ENCODE results near the gene GSTA3. TPM values are rescaled to one million over a fixed set of nuclear protein-coding genes. Genes with fewer than 3 reads are reported as not detected.

Gene GSTA3
- polyA plus RNA-seq (2013, experiment 1 of 2) = not detected
- not detected for polyA plus RNA-seq (2013, experiment 2 of 2)

DNA sequence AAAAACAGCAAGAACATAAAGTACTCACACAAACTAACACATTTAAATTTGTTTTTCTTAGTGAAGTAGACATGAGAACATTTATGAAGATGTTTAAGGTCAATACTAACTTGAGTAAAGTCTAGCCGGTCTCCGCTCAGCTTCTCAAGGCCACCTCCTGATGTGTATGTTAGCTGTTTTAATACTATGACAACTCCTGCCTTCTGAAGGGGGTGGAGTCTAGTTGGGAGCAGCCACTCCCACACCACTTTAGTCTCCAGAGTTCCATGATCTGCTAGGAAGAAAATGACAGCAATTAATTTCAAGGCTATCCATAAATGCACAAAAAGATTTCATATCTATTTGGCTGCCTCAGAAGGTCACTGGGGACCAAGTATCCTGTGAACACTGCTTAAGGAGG is at the start of gene GSTA3:
GSTA3 (minus strand) TSS at position 168 of the 400 bp plus-strand sequence. CDS start 3,864 bp downstream, outside the sequence.
- Histone ChIP-seq H3K9me3 (replicated peaks in 1 of 2; ENCODE audit: control insufficient read depth in 2 of 2, insufficient read depth in 1 of 2, low read depth in 1 of 2, low read length in 2 of 2) (no peaks in the 10 kb centered on the region), H2BK5ac (ENCODE audit: low read length) (no peak within 1 kb of the TSS), H2BK15ac (ENCODE audit: low read length) (no peak within 1 kb of the TSS), H2BK12ac (ENCODE audit: low read length) (no peak within 1 kb of the TSS), H4K91ac (ENCODE audit: low read depth, low read length, poor library complexity) (no peak within 1 kb of the TSS), H2AFZ (ENCODE audit: low read length) (no peak within 1 kb of the TSS), H2AK5ac (ENCODE audit: low read depth, low read length) (no peak within 1 kb of the TSS), H3K18ac (ENCODE audit: low read length) (no peak within 1 kb of the TSS), H3K4ac (ENCODE audit: low read length) (no peak within 1 kb of the TSS), H3K9ac (ENCODE audit: low read depth, low read length, poor library complexity) (no peak within 1 kb of the TSS), H2BK120ac (ENCODE audit: low read depth, low read length) (no peak within 1 kb of the TSS), H3K36me3 (replicated peaks in 1 of 2; ENCODE audit: control insufficient read depth in 2 of 2, insufficient read depth in 2 of 2, low read length in 2 of 2) (no peaks in the 10 kb centered on the region), H3K79me1 (ENCODE audit: low read depth, low read length) (no peaks in the 10 kb centered on the region), H3K4me3 (ENCODE audit: low read length in 2 of 2) (no peak within 1 kb of the TSS), H3K23ac (ENCODE audit: low read depth, low read length, poor library complexity) (no peak within 1 kb of the TSS), H3K27ac (replicated peaks; ENCODE audit: low read length) (no peak within 1 kb of the TSS), H3K27me3 (ENCODE audit: control insufficient read depth in 3 of 3, insufficient read depth in 3 of 3, low read depth in 1 of 3, low read length in 3 of 3) (peaks cover 0 to 1% (median 0%) of the 10 kb centered on the region in 3 experiments), H3K4me2 (ENCODE audit: insufficient read depth, low read length, poor library complexity, severe bottlenecking) (no peak within 1 kb of the TSS), H4K8ac (ENCODE audit: low read depth, low read length) (no peak within 1 kb of the TSS), H3K4me1 (ENCODE audit: control insufficient read depth in 2 of 2, insufficient read depth in 1 of 2, low read depth in 1 of 2, low read length in 2 of 2) (peaks cover 0 to 2% of the 10 kb centered on the region in 2 donors), H3K14ac (ENCODE audit: low read length) (no peak within 1 kb of the TSS)
- WGBS, 2 donors (ENCODE audit: extremely low coverage in 2 of 2, insufficient read length in 2 of 2, insufficient replicate concordance in 1 of 2) = no CpG with 5 or more reads among the region's 2 CpGs
- DNase-seq (ENCODE audit: low spot score) = no peak

DNA sequence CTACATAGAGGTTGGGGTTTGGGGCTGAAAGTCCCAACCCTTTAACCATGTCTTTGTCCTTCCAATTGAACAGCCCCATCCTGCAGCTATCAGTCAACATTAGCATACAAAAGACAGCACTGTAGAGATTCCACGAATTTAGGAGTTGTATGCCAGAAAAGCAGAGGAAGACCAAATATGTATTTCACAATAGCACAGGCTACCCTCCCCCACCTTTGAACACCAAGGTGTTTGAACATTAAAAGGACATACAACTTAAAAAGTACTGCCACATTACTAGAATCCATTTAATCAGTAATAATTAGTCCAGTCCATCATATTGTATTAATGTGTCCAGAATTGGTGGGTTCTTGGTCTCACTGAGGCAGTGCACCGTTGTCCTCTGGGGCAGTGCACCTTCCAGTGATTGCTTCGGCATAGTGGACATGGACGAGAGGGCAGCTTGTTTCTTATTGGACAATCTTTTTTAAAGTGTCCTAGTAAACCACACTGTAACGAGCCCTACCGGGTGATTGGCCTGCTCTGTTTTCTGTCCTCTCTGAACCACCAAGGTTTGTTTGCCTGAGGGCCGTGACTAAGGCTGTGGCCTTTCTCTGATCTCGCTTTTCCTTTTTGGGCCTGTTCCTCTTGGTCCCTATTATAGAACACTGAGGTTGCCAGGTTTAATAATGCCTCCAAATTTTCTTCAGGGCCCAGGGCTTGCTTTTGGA is 49.2 kb upstream of the GSTA3 start:
- H3K9me3 ChIP-seq (replicated peaks in 1 of 2; ENCODE audit: control insufficient read depth in 2 of 2, insufficient read depth in 1 of 2, low read depth in 1 of 2, low read length in 2 of 2) = peaks cover 0 to 6% of the 10 kb centered on the region in 2 donors
- no peak overlapping the region for H3K4me2 ChIP-seq (ENCODE audit: insufficient read depth, low read length, poor library complexity, severe bottlenecking)
- H2BK12ac ChIP-seq (ENCODE audit: low read length) = no peak overlapping the region
- H3K14ac ChIP-seq (ENCODE audit: low read length) = no peak overlapping the region
- peaks cover 0 to 12% (median 0%) of the 10 kb centered on the region in 3 experiments for H3K27me3 ChIP-seq (ENCODE audit: control insufficient read depth in 3 of 3, insufficient read depth in 3 of 3, low read depth in 1 of 3, low read length in 3 of 3)
- no peak overlapping the region for H3K4me3 ChIP-seq (ENCODE audit: low read length in 2 of 2)
- H3K9ac ChIP-seq (ENCODE audit: low read depth, low read length, poor library complexity) = no peak overlapping the region
- no peak overlapping the region for H3K23ac ChIP-seq (ENCODE audit: low read depth, low read length, poor library complexity)
- H3K36me3 ChIP-seq (replicated peaks in 1 of 2; ENCODE audit: control insufficient read depth in 2 of 2, insufficient read depth in 2 of 2, low read length in 2 of 2) = no peaks in the 10 kb centered on the region
- no peak overlapping the region for H2AK5ac ChIP-seq (ENCODE audit: low read depth, low read length)
- H2AFZ ChIP-seq (ENCODE audit: low read length) = no peak overlapping the region
- H4K8ac ChIP-seq (ENCODE audit: low read depth, low read length) = no peak overlapping the region
- H2BK15ac ChIP-seq (ENCODE audit: low read length) = no peak overlapping the region
- H2BK5ac ChIP-seq (ENCODE audit: low read length) = no peak overlapping the region
- no peak for DNase-seq (ENCODE audit: low spot score)
- no peaks in the 10 kb centered on the region for H3K79me1 ChIP-seq (ENCODE audit: low read depth, low read length)
- no peak overlapping the region for H4K91ac ChIP-seq (ENCODE audit: low read depth, low read length, poor library complexity)
- no peak overlapping the region for H3K18ac ChIP-seq (ENCODE audit: low read length)
- WGBS, 2 donors (ENCODE audit: extremely low coverage in 2 of 2, insufficient read length in 2 of 2, insufficient replicate concordance in 1 of 2) = no CpG with 5 or more reads among the region's 8 CpGs
- no peak overlapping the region for H2BK120ac ChIP-seq (ENCODE audit: low read depth, low read length)
- H3K27ac ChIP-seq (replicated peaks; ENCODE audit: low read length) = no peak overlapping the region
- no peak overlapping the region for H3K4ac ChIP-seq (ENCODE audit: low read length)
- no peaks in the 10 kb centered on the region for H3K4me1 ChIP-seq (ENCODE audit: control insufficient read depth in 2 of 2, insufficient read depth in 1 of 2, low read depth in 1 of 2, low read length in 2 of 2)

- H3K4me2 ChIP-seq (ENCODE audit: insufficient read depth, low read length, poor library complexity, severe bottlenecking) = no peak overlapping the region
- WGBS, 2 donors (ENCODE audit: extremely low coverage in 2 of 2, insufficient read length in 2 of 2, insufficient replicate concordance in 1 of 2) = no CpG with 5 or more reads among the region's 7 CpGs
Measured at GRCh38 chr6:52955871-52956270, 46.4 kb upstream of the GSTA3 start.

DNA sequence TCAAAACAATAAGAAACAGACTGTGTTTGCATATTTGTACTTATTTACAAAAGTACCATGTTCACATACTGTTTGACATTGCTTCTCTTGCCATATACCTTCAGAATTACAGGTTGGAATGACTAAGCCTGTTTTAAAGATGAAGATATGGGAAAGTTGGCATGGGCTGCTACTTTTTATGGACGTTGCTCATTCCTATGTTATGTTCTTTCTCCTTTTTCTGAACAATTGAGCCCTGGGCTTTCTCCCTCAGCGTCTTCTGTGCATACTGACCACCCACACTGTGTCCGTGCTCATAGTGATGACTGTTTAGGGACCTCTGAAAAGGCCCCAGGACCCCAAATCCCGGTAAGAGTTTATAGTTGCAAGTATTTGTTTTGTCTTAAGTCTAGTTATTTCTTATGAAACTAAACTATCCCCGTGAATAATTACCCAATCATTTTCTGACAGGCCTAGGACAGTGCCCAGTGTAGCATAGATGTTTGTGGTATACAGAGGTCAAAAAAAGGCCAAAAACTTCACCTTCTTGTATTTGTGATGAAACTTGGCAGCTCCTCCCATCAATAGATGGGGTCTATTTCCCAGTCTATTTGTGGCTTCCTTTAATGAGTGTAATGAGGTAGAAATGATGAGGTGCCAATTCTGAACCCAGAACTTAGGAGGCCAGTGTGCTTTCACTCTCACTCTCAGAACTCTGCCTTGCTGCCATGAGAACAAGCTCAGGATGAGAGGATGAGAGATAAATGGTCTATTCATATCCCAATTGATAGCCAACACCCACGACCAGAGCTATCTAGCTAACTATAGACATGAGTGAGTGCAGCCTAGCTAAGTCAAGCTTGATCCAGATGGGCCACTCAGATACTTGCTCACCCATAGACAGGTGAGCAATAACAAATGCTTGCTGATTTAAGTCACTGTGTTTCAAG is 44.7 kb upstream of the GSTA3 start:
- Histone ChIP-seq H3K79me1 (ENCODE audit: low read depth, low read length) (no peaks in the 10 kb centered on the region), H3K9ac (ENCODE audit: low read depth, low read length, poor library complexity) (no peak overlapping the region), H2BK5ac (ENCODE audit: low read length) (no peak overlapping the region), H3K4me1 (ENCODE audit: control insufficient read depth in 2 of 2, insufficient read depth in 1 of 2, low read depth in 1 of 2, low read length in 2 of 2) (no peaks in the 10 kb centered on the region), H3K14ac (ENCODE audit: low read length) (no peak overlapping the region), H2BK120ac (ENCODE audit: low read depth, low read length) (no peak overlapping the region), H2AK5ac (ENCODE audit: low read depth, low read length) (no peak overlapping the region), H2BK15ac (ENCODE audit: low read length) (no peak overlapping the region), H2BK12ac (ENCODE audit: low read length) (no peak overlapping the region), H3K27me3 (ENCODE audit: control insufficient read depth in 3 of 3, insufficient read depth in 3 of 3, low read depth in 1 of 3, low read length in 3 of 3) (peaks cover 0 to 14% (median 0%) of the 10 kb centered on the region in 3 experiments), H3K9me3 (replicated peaks in 1 of 2; ENCODE audit: control insufficient read depth in 2 of 2, insufficient read depth in 1 of 2, low read depth in 1 of 2, low read length in 2 of 2) (no peaks in the 10 kb centered on the region), H3K23ac (ENCODE audit: low read depth, low read length, poor library complexity) (no peak overlapping the region), H3K27ac (replicated peaks; ENCODE audit: low read length) (no peak overlapping the region), H3K18ac (ENCODE audit: low read length) (no peak overlapping the region), H4K91ac (ENCODE audit: low read depth, low read length, poor library complexity) (no peak overlapping the region), H3K4me3 (ENCODE audit: low read length in 2 of 2) (no peak overlapping the region), H3K36me3 (replicated peaks in 1 of 2; ENCODE audit: control insufficient read depth in 2 of 2, insufficient read depth in 2 of 2, low read length in 2 of 2) (no peaks in the 10 kb centered on the region), H2AFZ (ENCODE audit: low read length) (no peak overlapping the region), H3K4ac (ENCODE audit: low read length) (no peak overlapping the region), H4K8ac (ENCODE audit: low read depth, low read length) (no peak overlapping the region), H3K4me2 (ENCODE audit: insufficient read depth, low read length, poor library complexity, severe bottlenecking) (no peak overlapping the region)
- no CpG with 5 or more reads among the region's 6 CpGs for WGBS, 2 donors (ENCODE audit: extremely low coverage in 2 of 2, insufficient read length in 2 of 2, insufficient replicate concordance in 1 of 2)
- DNase-seq (ENCODE audit: low spot score) = no peak

More at GRCh38 chr6:52955871-52956270, 46.4 kb upstream of the GSTA3 start:
- Histone ChIP-seq H3K4me1 (ENCODE audit: control insufficient read depth in 2 of 2, insufficient read depth in 1 of 2, low read depth in 1 of 2, low read length in 2 of 2) (no peaks in the 10 kb centered on the region), H4K8ac (ENCODE audit: low read depth, low read length) (no peak overlapping the region), H2BK120ac (ENCODE audit: low read depth, low read length) (no peak overlapping the region), H2BK15ac (ENCODE audit: low read length) (no peak overlapping the region), H2BK5ac (ENCODE audit: low read length) (no peak overlapping the region), H3K4ac (ENCODE audit: low read length) (no peak overlapping the region), H3K23ac (ENCODE audit: low read depth, low read length, poor library complexity) (no peak overlapping the region), H3K27ac (replicated peaks; ENCODE audit: low read length) (no peak overlapping the region), H3K14ac (ENCODE audit: low read length) (no peak overlapping the region), H3K4me3 (ENCODE audit: low read length in 2 of 2) (no peak overlapping the region), H3K36me3 (replicated peaks in 1 of 2; ENCODE audit: control insufficient read depth in 2 of 2, insufficient read depth in 2 of 2, low read length in 2 of 2) (no peaks in the 10 kb centered on the region), H2AK5ac (ENCODE audit: low read depth, low read length) (no peak overlapping the region), H3K79me1 (ENCODE audit: low read depth, low read length) (no peaks in the 10 kb centered on the region), H3K27me3 (ENCODE audit: control insufficient read depth in 3 of 3, insufficient read depth in 3 of 3, low read depth in 1 of 3, low read length in 3 of 3) (peaks cover 0 to 12% (median 0%) of the 10 kb centered on the region in 3 experiments), H3K18ac (ENCODE audit: low read length) (no peak overlapping the region), H3K9me3 (replicated peaks in 1 of 2; ENCODE audit: control insufficient read depth in 2 of 2, insufficient read depth in 1 of 2, low read depth in 1 of 2, low read length in 2 of 2) (no peaks in the 10 kb centered on the region), H3K9ac (ENCODE audit: low read depth, low read length, poor library complexity) (no peak overlapping the region), H4K91ac (ENCODE audit: low read depth, low read length, poor library complexity) (no peak overlapping the region), H2AFZ (ENCODE audit: low read length) (no peak overlapping the region), H2BK12ac (ENCODE audit: low read length) (no peak overlapping the region)
- no peak for DNase-seq (ENCODE audit: low spot score)

Measured in neuronal stem cell (in vitro differentiated cells).